Dermis microvascular lymphatic vessel endothelial cell (primary cell): ENCODE results near the gene TRIP13. TPM values are rescaled to one million over a fixed set of nuclear protein-coding genes. Genes with fewer than 3 reads are reported as not detected.
"Not testable (repeated sequence)": the region's sequence is repeated elsewhere in the genome, so short reads cannot be mapped to it uniquely, and the experiment has no call there.

Experiments used
- DNase-seq, 2 donors: peaks; one replicate each; pipeline versions ENCODE4 v3.0.0 to v3.0.0-alpha.2; 2010; ENCODE audit warnings: low read depth in 2 of 2
- total RNA-seq: library from RNA; depleted of rRNA; stranded (reverse); fragments of >200 nt; gene quantifications from 2 replicates; pipeline ENCODE4 v1.2.1, GENCODE V29; 2014

The TRIP13 gene
- total RNA-seq, 1 donor from 2014 or later = 19.4 TPM

DNA sequence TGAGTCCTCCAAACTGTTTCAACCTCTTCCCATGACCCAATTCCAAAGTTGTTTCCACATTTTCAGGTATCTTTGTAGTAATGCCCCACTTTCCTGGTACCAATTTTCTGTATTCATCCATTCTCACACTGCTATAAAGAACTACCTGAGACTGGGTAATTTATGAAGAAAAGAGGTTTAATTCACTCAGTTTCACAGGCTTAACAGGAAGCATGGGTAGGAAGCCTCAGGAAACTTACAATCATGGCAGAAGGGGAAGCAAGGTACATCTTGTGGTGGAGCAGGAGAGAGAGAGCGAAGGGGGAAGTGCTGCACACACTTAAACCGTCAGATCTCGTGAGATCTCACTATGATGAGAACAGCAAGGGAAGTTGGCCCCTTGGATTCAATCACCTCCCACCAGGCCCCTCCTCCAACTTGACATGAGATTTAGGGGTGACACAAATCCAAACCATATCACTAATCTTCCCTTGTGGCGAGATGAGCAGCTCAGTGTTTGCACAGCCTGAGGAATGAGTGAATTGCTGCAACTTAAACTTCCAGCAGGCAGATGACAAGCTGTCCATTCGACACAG is 42.9 kb downstream of the TRIP13 start:
- DNase-seq = no peak

DNA sequence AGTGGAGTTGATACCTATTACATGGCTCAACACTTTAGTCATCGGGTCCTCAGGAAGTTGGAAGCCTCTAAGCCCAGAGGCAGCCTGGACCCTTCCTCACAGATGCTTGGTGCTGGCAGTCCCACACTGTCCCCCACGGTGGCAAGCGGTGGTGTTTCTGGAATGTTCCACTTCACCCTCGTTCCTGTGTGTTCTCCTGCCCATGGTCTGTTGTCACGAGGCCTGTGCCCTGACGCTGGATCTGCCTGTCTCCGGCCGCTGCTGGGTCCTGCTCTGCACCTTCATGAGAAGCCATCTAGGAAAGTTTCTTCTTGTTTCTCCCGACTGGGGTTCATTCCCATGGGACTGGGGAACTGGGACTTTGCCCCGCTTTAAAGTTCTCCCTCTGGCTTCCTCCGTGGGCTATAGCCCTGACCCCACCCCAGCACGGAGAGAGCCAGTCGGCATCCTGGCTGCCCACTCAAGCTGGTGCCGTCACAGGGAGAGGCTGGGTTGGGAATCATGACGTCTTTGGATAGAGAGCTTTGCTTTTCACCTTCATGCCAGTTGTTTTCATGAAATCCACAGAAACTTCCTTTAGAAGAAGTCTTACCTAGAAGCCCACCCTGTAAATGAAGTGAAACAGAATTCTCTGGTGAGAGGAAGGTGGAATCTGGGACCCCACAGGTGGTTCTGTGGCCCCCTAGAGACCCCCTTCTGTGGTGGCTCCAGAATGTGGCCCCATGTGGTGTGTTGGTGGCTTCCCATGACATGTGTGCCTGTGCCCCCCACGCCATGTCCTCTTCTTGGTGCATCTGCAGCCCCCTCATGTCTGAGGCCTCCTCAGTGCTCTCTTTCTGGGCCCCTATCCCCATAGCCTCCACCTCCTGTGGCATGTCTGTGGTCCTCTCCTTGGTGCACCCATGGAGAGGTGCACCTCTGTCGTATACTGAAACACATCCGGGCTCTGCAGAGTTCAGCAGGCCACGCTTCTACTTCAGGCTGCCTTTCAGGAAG is 43.8 kb downstream of the TRIP13 start:
- DNase-seq = no peak

DNA sequence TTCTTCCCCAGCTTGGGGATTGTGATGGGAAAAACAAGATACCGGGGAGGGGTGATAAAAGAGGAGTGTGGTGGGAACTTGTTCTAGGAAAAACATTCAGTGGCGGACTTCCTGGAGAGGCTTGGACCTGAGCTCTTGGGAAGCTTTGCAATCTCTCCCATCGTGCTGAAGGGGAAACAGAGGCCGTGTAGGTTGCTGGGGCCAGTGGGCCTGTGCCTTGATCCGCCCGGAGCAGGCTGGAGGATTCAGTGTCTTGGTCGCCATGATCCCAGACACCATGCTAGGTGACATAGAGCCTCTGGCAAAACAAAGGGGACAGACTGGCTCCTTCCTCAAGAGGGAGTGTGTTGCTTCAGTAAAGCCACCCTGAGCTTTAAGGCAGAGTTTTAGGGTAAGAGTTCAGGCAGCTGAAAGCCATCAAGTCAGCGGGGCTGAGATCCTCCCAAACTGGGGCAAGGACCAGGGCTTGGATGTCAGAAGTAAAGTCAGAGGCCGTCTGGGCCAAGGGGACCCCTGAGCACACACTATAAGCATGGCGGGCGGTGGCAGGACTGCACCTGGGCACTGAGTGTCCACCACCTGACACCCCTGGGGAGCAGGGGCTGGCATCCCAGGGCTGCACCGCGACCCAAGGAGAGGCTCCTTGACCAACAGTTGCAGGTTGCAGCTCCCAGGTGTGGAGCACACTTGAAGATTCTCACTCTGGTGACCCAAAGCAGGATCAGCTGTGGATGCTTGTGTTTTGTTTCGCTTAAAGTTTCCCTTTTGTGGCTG is 44.7 kb downstream of the TRIP13 start:
- no peak for DNase-seq

DNA sequence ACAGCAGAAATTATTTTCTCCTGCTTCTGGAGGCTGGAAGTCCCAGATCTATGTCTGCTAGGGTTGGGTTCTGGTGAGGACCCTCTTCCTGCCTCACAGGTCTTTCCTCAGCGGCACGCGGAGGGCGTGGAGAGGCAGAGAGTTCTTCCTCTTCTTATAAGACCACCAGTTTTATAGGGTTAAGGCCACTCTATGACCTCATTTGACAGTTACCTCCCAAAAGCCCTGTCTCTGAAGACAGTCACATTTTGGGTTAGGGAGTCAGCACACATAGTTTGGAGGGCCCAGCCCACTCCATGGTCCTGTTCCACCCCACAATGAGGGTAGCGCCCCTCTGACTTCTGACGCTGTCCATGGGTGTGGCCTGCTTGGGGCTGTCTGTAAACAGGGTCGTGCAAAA is 46.7 kb downstream of the TRIP13 start:
- no peak for DNase-seq

DNA sequence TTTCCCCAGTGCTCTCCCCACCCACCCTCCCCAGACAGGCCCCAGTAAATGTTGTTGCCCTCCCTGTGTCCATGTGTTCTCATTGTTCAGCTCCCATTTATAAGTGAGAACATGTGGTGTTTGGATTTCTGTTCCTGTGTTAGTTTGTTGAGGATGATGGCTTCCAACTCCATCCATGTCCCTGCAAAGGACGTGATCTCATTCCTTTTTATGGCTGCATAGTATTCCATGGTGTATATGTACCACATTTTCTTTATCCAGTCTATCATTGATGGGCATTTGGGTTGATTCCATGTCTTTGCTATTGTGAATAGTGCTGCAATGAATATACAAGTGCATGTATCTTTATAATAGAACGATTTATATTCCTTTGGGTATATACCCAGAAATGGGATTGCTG is 48.1 kb downstream of the TRIP13 start:
- not testable (repeated sequence) for DNase-seq

DNA sequence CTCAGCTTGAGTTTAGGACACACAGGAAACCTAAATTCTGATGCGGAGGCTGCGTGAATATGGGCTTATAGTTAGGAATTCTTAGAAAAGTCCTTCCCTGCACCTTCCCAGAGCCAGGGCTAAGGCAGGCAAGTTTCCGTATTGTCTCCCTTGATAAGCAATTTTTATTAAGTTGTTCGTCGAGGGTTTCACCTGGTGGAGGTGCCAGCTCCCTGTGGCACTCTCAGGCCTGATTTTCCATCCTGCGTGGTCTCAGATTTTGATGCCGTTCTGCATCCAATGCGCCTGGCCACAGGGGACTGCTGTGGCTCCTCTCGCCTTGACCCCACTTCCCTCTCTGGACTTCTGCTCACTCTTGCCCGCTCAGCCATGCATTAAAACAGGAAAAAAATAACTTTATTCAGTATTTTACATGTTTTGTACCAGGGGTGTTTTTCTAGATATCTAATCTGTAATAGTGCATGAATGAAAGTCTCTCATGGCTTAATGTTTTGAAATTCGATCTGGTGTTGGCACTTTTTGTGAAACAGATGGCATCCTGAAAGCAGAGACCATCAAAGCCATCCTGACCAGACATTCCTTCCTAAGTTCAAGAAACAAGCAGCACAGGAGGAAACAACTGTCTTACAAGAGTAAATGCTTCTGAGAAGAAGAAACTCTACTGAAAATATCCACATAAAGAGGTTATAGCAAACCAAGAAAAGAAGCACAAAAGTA is 50.7 kb downstream of the TRIP13 start:
- no peak for DNase-seq

DNA sequence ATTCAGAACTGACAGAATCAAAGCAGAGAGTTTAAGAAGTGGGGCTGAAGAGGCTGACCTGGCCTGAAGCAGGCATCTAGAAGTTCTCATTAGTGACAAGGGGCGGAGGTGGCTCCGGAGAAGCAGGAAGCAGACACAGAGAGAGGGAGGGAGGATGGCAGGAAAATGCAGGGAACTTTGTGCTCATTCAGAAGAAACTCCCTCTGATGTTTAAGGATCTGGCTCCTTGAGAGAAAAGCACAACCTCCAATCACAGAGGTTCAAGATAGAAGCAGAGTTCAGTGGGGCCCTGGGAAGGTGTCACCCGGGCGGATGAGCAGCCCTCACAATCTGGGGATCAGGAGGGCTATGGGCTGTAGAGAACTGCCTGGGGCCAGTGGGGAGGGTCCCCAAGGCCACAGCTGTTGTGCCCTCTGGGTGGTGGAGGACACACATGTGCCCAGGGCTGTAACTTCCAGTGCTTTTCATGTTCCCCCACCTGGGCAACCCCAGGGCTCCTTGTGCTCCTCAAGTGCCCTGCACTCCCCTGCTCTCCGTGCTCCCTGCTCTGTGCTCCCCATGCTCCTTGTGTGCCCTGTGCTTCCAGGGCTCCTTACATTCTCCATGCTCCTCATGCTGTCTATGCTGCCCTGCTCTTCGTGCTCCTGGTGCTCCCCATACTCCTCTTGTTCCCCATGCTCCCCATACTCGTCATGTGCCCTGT is 51.4 kb downstream of the TRIP13 start:
- DNase-seq = no peak

DNA sequence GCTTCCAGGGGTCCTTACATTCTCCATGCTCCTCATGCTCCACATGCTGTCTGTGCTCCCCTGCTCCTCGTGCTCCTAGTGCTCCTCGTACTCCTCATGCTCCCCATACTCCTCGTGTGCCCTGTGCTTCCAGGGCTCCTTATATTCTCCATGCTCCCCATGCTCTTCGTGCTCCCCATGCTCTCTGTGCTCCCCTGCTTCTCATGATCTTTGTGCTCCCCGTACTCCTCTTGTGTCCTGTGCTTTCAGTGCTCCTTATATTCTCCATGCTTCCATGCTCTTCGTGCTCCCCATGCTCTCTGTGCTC is 51.9 kb downstream of the TRIP13 start:
- DNase-seq = no peak

DNA sequence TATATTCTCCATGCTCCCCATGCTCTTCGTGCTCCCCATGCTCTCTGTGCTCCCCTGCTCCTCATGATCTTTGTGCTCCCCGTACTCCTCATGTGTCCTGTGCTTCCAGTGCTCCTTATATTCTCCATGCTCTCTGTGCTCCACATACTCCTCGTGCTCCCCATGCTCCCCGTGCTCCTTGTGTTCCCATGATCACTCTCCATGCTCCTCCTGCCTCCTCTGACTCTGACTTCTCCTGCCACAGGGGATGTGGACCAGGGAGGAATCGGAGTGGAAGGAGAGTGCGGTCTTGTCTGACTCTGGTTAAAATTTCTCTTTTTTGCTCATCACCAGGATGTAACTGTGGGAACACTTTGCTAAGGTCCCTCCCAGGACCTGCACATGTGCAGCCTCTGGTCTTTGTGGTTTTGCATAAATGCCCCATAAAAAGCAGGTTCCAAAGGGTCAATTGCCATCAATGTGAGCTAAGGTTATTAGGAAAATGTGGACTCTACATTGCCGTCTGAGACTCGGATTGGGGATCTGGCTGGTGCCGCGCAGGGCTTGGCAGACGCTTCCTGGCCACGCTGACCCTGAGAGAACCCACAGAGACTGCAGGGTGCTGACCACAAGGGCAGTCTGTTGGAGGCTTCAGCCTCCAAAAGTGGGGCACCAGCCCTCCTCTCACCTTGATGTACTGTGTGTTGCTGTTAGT is 52.5 kb downstream of the TRIP13 start:
- DNase-seq = no peak

DNA sequence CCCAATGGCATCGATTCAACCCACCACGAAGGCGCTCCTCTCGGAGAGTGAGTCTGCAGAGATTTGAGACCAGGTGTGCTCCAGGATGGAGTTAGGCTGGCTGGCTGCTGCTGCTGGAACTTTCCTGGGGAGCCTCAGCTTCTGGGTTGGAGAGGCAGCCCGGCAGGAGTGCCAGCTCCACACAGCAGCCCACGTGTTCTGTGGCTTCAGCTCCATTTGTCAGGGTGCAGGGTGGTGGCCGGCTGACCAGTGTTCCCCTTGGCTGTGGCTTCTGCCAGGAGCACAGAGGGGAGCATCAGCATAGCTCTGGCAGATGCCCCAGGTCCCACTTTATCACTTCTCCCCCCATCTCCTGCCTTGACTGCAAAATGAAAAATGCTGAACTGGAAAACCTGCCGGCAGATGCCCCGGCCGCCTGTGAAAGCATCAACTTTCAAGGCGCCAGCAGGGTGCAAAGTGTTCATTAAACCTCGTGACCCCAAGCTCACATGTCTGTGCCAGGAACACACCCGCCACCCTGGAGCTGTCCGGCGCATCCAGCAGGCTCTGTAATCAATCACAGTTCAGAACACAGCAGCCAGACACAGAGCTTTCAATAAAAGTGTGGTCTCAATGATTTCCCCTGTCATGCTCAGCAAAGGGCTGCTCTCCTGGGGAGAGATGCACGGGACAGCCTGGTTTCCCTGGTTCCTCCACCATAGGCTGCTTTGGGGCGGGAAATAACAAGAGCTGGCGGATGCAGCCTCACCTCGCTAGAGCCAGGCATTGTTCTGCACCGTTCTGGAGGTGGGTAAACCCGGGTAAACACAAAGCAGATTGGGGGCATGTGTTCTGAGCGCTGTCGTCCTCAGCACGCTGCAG is 53.2 kb downstream of the TRIP13 start:
- DNase-seq = no peak

DNA sequence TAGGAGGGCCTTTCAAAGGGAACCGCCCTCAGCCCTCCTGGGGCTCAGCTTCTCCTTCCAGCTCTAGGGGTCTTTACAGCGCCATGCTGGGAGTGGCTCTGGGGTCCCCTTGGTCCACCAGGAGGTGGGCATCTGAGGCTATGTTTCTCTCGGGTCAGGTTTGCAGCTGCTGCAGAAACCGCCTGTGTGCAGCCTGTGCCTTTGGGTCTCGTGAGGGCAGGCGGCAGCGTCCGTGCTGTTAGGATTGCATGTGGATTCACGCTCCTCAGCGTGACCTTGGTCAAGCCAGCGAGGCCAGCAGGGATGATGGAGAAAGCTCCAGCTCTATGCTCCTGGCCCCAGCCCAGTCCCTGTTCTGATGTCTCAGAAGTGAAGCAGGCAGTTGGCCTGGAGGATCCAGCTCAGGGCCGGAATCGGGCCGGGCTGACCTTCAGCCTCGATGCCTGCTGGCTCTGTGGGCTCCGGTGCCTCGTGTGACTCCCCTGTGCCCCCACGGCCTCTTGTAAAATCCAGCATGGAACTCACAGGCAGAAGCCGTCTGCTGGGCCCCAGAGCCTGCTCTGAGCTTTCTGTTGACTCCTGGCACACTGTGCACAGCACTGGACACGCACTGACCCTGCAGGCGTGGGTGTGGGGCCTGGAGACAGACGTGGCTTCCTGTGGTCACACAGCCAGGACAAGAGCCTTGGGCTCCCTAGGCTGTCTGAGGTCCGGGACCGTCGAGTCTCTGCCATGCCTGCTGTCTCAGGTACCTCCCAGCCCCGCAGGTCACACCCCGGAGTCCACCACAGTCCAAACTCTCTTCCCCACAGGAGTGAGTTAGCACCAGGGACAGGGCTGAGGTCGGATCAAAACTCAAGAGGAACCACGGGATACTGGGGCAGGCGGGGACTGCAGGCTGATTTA is 54.3 kb downstream of the TRIP13 start:
- DNase-seq = no peak

DNA sequence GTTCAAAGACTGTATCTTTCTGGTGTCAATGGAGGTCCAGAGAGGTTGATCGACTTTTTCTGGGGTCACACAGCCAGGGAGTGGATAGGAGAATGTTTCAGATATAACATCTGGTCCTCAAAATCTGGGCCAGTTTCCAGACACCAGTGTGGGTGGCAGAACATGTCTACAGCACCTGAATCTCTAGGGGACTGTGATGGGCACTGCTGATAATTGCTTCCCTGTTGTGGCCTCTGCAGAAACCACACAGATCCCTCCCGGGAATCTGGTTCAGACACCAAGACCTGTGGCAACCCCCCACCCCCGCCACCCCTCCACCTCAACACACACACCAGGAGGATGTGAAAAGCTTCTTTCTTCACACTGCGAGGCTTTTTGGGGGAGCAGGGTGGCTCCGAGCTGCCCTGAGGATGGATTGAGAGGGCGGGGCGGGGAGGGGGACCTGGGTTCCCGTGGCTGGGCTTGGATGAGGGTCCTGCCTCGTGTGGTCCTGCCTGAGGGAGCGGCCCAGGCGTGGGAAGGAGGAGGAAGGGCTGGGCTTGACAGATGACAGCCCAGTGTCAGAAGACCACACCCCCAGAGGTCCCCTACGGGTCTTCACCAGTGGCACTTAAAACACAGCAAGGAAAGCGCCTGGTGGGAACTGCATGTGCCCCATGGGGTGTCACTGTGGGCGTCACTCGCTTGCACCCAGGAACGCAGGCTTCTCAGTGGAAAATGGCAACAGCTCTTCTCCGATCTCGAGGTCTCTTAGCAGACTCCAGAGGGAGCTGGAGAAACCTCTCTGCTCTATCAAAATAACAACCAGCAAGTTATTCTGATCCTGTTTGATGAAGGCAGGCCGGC is 55.2 kb downstream of the TRIP13 start:
- no peak for DNase-seq

DNA sequence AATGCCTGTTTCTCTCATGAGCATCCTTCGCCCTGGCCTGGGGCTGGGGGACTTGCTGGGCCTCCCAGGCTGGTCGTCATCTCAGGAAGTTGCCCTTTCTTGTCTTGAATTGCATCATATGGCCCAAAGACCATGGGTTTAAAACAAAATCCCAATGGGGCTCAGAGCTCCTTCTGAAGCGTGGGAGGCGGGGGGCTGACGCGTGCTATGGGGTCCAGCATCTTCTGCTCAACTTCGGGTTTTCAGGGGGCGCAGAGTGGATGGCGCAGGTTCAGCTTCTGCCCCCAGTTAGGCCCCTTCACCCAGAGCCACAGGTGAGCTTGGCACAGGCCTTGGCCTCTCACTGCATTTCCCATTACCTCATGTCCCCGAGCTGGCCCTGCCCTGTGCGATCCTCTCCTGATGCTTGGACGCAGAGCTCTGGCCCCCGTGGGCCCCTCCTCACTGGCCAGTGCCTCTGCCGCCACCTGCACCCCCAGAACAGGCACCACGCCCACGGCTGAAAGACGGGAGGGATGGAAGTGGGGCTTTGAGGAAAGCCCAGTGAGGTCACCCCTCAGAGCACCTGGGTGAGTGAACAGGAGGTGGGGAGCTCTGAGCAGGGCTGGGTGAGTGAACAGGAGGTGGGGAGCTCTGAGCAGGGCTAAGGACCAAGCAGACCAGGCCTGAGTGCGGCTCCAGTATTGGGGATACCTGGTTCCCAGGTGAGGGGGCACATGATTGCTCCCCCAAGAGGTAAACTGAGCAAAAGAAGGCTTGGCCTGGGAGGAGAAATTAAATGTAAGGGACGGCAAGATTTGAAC is 56.0 kb downstream of the TRIP13 start:
- DNase-seq = no peak

DNA sequence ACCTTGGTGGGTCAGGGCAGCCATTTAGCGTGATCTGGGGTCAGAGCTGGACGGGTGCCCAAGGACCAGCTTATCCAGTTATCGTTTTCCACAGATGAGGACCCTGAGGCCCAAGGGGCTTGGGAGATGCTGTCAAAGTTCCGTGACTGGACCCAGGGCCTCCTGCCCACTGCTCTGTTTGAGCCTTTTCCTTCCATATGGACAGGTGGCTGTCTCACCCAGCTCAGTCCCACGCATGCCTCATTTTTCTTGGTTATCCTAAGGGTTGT is 56.5 kb downstream of the TRIP13 start:
- no peak for DNase-seq

DNA sequence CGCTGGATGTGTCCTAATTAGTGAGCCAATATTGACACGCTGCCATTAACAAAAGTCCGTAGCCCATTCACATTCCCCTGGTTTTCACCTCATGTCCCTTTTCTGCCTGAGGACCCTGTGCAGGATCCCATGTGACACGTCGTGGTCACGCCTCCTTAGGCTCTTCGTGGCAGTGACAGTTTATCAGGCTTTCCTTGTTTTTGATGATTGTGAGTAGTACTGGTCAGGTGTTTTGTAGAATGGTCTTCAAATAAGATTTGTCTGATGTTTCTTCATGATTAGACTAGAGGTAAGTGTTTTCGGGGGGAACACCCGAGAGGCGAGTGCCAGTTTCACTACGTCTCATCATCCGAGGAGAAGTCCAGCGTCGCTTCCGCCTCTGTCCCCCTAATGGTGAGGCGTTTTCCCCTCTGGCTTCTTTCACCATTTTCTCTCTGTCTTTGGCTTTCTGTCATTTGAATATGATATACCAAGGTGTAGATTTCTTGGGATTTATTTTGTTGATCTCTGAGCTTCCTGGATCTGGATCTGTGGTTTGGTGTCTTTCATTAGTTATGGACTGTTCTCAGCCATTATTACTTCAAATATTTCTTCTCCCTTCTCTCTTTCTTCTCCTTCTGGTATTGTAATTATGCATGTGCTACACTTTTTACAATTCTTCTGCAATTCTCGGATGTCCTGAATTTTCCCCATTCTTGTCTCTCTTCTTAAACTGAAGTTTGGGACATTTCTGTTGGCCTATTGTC is 57.3 kb downstream of the TRIP13 start:
- DNase-seq = no peak

DNA sequence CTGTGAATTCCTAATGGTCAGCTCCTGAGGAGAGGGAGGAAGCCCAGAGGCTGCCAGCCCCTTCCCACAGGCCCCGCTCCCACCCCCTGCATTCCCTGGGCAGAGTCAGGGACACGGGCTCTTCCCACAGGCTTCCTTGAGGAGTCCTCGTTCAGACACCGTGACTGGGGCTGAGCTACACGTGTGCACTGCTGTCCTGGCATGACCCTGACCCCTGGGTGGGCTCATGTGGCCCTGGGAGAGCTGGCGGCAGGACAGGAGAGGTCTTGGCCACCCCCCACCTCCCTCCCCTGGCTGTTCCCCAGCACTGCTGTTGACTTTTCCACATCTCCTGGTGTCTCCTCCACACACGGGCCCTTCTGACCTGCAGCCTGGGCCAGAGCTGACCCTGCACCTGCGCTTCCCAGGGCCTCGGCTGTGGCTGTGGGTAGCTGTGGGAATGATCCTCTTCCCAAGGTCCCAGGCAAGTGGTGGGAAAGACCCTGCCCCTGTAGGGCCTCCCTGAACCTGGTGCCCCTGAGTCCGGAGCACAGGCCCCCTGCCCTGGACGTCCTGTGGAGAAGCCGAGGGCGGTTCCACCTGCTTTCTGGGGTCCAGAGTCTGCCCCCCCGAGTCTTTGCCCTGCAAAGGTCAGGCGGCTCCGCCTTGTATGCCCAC is 59.4 kb downstream of the TRIP13 start:
- DNase-seq = no peak
